Fibroblast of skin of left quadriceps (primary cell): ENCODE results near the gene FCN3.
"Not testable (repeated sequence)": the region's sequence is repeated elsewhere in the genome, so short reads cannot be mapped to it uniquely, and the experiment has no call there.

Experiments
- DNase-seq, 2 experiments: peaks; one replicate each; pipeline ENCODE4 v3.0.0-alpha.2; 2013; ENCODE audit warnings: low read depth in 2 of 2

FCN3 gene

GRCh38 chr1:27399251-27400025 is 24.8 kb upstream of the FCN3 start:
- DNase-seq: no peak

GRCh38 chr1:27398405-27399149 is 24.0 kb upstream of the FCN3 start:
- DNase-seq: no peak

- no peak for DNase-seq
These were observed 23.1 kb upstream of the FCN3 start for GRCh38 chr1:27397749-27398148.

- DNase-seq: no peak
These were observed 22.5 kb upstream of the FCN3 start for GRCh38 chr1:27397110-27397509.

- DNase-seq: peak in 1 of 2 experiments; percentile 44
These were observed 21.0 kb upstream of the FCN3 start for GRCh38 chr1:27395441-27396195.

- DNase-seq: no peak
These were observed 20.3 kb upstream of the FCN3 start for GRCh38 chr1:27394925-27395324.

GRCh38 chr1:27394282-27394658 is 19.6 kb upstream of the FCN3 start:
- DNase-seq: no peak

GRCh38 chr1:27393641-27394281 is 19.1 kb upstream of the FCN3 start:
- DNase-seq: no peak

- DNase-seq: no peak
These were observed 18.4 kb upstream of the FCN3 start for GRCh38 chr1:27392778-27393635.

GRCh38 chr1:27392096-27392777 is 17.6 kb upstream of the FCN3 start, which contains the start of gene GPR3:
Gene GPR3, plus strand, starts transcription at chr1:27392622. Its CDS starts 1,177 bp downstream, at chr1:27393799.
- DNase-seq: peak; percentile 83 to 84

GRCh38 chr1:27391511-27392095 is 17.0 kb upstream of the FCN3 start:
- no peak for DNase-seq

- DNase-seq: no peak
These were observed 13.8 kb upstream of the FCN3 start for GRCh38 chr1:27388337-27389005.

GRCh38 chr1:27384797-27385196 is 10.2 kb upstream of the FCN3 start:
- DNase-seq: not testable (repeated sequence)

GRCh38 chr1:27383661-27384060 is 9.0 kb upstream of the FCN3 start:
- DNase-seq: no peak

- DNase-seq: no peak
These were observed 8.5 kb upstream of the FCN3 start, which contains the start of gene CD164L2 for GRCh38 chr1:27383039-27383605. Gene CD164L2, minus strand, starts transcription at chr1:27383333. Its CDS starts 94 bp downstream, at chr1:27383239.

GRCh38 chr1:27381969-27382762 is 7.5 kb upstream of the FCN3 start:
- no peak for DNase-seq

GRCh38 chr1:27380766-27381733 is 6.4 kb upstream of the FCN3 start:
- DNase-seq: no peak
